NCI-H226 (cell line): ENCODE measurements around the gene BIRC5.
"Not testable (repeated sequence)": the region's sequence is repeated elsewhere in the genome, so short reads cannot be mapped to it uniquely, and the experiment has no call there.

Source experiments
- DNase-seq: peaks from one replicate; pipeline ENCODE4 v3.0.0-alpha.2; 2015

The BIRC5 gene

DNA sequence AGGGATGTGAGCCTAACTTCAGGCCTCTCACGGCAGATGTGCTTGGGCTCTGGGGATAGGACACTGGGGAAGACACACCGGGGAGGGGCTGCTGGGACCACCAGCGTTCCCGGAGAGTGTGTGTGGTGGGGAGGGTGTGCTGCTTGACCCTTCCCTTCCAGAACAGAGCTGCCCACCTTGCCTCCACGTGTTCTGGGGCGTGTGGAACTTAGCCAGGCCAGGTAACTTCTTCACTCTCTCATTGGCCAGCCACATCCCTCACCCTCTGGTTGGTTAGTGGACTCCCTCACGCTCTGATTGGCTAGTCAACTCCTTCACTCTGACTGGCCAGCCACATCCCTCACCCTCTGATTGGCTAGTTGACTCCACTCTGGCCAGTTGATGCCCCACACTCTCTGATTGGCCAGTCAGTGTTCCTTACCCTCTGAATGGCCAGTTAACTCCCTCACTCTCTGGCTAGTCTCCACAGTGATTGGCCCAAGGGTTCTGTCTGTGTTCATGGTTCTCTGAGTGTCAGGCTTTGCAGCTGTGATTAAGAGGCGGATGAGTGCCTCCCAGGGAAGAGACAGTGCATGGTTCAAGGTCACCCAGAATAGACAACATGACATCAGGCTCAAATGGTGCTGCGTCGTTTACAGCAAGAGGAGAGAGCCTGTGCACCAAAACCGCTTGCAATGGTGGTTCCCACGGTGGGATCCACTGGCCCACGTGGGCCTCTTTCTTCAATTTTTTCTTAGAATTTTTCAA lies 27.4 kb downstream of the BIRC5 start:
- DNase-seq = peak; percentile 64

DNA sequence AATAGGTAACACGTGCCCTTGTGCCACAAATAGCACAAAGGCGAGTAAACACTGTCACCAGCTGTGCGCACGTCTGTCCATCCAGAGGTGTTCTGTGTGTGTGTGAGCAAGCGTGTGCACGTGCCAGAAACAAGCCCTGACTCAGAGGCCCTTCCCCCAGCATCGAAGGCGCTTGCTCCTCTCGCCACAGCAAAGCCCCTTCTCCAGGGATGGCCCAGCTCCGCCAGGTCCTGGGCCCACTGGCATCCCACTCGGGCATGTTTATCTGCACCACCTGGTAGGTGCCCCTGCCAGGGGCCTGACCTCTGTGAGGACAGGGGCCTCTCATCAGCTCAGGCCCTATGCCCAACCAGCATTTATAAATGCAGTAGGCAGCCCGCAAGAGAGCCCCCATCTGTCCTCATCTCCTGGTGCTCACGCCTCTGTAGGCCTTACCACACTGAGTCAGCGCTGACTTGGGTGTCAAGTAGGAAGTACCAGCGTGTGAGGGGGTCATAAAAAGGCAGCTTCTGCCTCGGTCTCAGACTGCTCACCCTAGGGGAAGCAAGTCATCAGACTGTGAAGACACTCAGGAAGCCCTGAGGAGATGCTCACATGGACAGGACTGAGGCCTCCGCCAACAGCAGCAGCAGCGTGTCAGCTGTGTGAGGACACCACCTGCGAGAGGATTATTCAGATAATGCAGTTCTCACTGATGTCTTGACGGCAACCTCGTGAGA lies 28.1 kb downstream of the BIRC5 start:
- no peak for DNase-seq

DNA sequence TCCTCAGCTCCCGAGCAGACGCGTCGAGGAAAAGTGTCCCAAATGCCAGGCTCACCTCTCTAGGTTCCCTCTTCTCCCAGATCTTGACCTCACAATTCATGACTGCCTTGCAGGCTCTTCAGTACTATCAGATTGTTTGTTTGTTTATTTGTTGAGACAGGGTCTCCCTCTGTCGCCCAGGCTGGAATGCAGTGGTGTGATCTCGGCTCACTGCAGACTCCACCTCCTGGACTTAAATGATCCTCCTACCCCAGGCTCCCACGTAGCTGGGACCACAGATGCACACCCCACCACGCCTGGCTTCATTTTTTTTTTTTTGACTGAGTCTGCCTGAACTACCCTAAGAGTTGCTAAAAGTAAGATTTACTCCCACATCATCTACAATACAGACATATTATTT lies 33.3 kb downstream of the BIRC5 start:
- DNase-seq = no peak

GRCh38 chr17:78248051-78248914 lies 34.2 kb downstream of the BIRC5 start:
- no peak for DNase-seq

GRCh38 chr17:78249074-78249817 lies 35.2 kb downstream of the BIRC5 start:
- DNase-seq = no peak

DNA sequence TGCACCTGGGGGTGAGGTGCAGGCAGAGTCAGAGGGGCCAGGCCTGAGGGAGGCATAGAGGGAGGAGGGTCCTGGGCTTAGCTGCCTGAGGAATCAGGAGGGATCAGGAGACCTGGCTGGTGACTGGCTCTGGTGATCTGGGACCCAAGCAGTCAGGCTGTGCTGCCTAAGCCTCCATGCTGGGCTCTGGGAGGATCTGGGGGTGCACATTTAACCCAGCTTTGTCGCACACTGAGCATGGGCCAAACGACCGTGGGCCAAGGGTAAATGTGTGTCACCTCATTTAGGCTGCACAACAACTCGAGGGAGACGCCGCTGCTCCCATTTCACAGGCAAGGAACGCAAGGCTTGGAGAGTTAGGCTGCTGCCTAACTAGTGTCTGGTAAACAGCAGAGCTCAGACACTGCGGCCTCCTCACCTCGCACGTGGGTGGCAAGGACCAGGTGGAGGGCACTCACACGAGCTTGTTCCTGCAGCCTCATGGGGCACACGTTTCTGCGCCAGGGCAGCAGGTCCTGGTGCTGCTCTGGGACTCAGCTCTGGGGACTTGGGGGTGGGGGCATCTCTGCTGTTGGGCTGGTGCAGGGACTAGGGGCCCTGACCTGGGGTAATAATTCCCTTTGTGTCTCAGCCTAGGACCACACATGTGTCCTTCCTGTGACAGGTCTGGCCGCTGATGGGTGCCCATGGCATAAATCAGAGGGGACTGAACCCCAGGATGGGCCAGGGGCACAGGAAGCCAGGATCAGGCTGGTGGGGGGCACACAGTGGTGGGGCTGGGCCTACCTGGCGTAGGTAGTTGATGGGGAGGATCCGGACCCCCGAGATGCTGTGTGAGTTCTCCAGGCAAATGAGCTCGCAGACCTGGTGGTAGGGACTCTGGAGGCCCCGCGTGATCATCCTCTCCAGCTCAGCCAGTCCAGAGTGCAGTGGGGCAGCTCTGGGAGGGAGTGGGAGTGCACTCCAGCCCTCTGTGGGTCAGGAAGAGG lies 36.1 kb downstream of the BIRC5 start:
- no peak for DNase-seq

GRCh38 chr17:78250891-78251772 lies 37.1 kb downstream of the BIRC5 start:
- DNase-seq = peak; percentile 63

GRCh38 chr17:78251773-78252103 lies 37.7 kb downstream of the BIRC5 start:
- no peak for DNase-seq

DNA sequence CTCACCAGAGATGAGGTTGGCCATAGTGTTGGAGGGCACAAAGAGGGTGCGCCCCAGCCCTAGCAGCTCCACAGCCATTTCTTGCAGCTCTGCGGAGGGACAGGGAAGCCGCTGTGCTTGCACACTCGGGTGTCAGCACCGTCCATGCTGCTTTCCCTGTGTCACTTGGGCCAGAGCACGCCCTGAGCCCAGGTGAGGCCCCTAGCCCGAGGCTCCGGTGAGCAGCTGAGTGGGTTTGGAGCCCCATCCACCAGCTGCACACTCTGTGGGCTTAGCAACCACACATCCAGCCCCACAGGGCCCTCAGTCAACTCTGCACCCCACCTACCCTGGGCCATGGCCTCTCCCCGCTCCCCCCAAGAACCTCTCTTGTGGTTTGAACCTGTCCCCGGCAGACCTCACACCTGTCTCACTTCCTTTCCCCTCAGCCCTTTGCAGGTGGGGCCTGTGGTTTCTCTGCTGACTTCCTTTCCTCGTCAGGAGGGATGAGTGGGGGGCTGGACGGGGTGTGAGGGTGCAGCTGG lies 38.1 kb downstream of the BIRC5 start:
- no peak for DNase-seq

DNA sequence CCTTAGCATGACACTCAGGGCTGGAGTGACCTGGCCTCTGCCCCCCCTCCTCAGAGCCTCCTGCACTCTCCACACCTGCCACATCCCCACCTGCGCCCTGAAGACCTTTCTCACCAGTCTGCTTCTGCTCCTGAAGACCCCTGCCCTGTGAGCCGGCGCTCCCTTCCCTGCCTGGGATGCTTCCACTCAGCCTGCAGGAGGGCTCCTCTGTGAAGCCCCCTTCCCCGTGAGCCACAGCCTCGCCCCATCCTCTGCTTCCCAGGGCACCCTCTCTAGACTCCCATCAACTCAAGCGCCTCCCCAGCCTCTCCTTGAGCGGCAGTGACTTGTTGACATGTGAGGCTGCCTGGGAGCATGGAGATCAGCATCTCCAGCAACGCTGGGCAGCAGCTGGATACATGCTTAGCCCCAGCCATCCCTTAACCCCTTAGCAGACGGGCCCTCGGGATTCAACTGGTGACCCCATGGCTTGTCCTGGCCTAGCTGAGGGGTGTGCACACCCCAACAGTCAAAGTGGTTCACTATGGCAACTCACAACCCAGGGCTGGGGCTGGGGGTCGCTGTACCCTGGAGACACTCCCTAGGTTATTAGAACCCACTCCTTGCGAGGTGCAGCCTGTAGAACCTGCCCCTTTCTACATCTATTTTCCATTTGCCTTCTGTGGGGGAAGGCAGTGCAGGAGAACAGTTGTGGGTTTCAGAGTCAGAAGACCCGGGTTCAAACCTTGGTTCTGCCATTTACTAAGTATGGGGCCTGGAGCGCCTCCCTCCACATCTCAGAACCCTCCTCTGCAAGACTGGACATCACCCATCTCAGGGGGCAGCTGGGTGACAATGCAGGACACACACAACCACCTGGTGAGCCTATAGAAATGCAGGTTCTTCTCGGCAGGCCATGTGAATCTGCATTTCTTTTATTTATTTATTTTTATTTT lies 38.9 kb downstream of the BIRC5 start:
- DNase-seq = no peak

GRCh38 chr17:78253636-78253945 lies 39.5 kb downstream of the BIRC5 start:
- DNase-seq = not testable (repeated sequence)

- DNase-seq = peak; percentile 82
Observed at GRCh38 chr17:78253946-78254672, 40.1 kb downstream of the BIRC5 start.

DNA sequence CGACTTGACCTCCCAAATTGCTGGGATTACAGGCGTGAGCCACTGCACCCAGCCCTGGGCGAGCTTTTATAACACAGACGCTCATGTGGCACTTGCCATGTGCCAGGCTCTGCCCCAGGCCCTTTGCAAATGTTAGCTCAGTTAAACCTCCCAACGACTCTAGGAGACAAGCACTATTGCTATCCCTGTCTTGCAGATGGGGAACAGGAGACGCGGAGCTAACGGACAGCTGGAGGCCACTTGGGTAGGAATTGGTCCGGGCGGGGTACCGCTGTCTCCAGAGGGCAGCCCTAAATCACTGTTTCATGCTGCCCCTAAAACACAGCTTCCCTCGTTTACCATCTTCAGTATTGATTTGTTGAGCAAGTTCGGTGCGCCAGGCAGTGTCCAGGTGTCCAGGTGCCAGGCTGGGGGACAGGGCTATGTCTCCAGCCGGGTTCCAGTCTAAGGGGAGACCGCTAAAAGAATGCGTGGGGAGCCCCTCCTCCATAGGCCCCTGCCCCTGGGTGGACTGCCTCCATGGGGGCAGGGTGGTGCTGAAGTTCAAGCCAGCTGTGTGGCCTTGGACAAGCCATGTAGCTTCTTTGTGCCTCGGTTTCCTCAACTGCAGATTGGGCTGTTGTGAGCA lies 41.1 kb downstream of the BIRC5 start:
- no peak for DNase-seq

- DNase-seq = no peak
Observed at GRCh38 chr17:78255953-78256706, 42.1 kb downstream of the BIRC5 start.

- no peak for DNase-seq
Observed at GRCh38 chr17:78256707-78257591, 42.9 kb downstream of the BIRC5 start.

DNA sequence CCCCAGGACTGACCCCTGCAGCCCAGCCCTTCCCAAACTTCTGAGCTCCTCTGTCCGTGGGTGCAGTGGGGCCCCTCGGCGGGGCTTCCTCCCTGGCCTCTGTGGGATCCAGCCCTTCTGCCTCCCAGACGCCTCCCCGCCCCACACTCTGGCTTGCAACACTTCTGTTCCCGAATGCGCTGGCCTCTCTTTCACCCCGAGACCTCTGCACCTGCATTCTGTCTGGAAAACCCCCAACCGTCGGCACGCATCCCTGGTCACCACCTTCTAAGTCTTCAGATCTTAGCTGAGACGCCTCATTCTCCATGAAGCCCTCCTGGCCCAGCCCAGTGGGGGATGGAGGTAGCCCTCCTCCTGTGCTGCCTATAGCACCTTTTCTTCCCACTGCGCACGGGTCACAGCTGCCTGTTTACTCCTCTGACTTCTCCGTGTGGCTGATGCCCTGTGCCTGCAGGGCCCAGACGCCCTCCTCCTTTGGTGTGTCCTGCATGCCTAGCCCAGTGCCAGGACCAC lies 43.8 kb downstream of the BIRC5 start:
- DNase-seq = peak; percentile 27
